ENCODE results near the gene GABRP. TPM values are rescaled to one million over a fixed set of nuclear protein-coding genes. Genes with fewer than 3 reads are reported as not detected.

Gene GABRP
- total RNA-seq, 1 experiment from 2014 or later, result not detected

DNA sequence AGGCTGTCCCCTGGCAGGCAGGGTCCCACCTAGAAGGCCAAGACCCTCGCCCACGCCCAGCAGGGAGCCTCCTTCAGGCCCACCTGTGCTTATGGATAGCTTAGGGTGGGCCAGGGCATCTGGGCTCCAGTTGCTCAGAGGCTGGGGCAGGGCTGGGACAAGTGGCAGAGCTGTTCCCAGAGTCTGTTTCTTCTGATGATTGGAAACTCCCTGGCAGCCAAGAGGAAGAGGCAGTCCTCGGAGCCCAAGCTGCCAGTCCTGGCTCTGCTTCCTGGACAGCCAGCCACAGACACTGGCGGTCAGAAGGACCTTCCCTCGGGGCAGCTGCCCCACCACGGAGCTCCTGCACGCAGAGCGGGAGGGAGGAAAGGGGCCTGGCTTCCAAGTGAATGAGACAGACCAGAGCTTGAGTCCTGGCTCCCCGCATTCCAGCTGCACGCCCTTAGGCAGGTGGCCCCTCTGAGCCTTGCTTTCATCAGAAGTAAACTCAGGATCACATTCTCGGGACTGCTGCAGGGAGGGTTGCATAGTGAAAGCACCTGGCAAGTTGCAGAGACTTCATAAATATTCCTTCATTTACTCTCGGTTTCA, 37.9 kb upstream of the GABRP start:
- Mint-ChIP-seq H3K4me3 (ENCODE audit: unreplicated experiment) (peak overlapping the region; percentile 25), H3K36me3 (ENCODE audit: insufficient read depth, unreplicated experiment) (no peaks in the 10 kb centered on the region), H3K27me3 (ENCODE audit: insufficient read depth, unreplicated experiment) (no peaks in the 10 kb centered on the region), H3K27ac (ENCODE audit: low read depth, unreplicated experiment) (no peak overlapping the region), H3K9me3 (ENCODE audit: unreplicated experiment) (no peaks in the 10 kb centered on the region), H3K4me1 (ENCODE audit: insufficient read depth, unreplicated experiment) (peaks cover 18% of the 10 kb centered on the region)
- ChIA-PET POLR2A (interaction anchor here (0.9 to 6.1 kb wide), 3 partner anchors 10 to 46 kb away, joined by 3 to 49 read pairs (median 17); no protein-coding TSS in a partner anchor), CTCF (interaction anchor here (0.6 to 16.7 kb wide), 43 partner anchors 10 to 597 kb away, joined by 3 to 992 read pairs (median 5); partner anchors contain the start of gene GABRP)
- no TSS peak for BruUV-seq (replicated peaks)
- DNase-seq (ENCODE audit: unreplicated experiment), result peak; percentile 65
- no peak for TF ChIP-seq CTCF (IDR thresholded peaks at IDR 0.05; ENCODE audit: unreplicated experiment)
- intact Hi-C loops (cut with micrococcal nuclease), result loop anchor here (1.0 to 10.0 kb wide), 2 partner anchors 172 to 409 kb away; no protein-coding TSS in a partner anchor

DNA sequence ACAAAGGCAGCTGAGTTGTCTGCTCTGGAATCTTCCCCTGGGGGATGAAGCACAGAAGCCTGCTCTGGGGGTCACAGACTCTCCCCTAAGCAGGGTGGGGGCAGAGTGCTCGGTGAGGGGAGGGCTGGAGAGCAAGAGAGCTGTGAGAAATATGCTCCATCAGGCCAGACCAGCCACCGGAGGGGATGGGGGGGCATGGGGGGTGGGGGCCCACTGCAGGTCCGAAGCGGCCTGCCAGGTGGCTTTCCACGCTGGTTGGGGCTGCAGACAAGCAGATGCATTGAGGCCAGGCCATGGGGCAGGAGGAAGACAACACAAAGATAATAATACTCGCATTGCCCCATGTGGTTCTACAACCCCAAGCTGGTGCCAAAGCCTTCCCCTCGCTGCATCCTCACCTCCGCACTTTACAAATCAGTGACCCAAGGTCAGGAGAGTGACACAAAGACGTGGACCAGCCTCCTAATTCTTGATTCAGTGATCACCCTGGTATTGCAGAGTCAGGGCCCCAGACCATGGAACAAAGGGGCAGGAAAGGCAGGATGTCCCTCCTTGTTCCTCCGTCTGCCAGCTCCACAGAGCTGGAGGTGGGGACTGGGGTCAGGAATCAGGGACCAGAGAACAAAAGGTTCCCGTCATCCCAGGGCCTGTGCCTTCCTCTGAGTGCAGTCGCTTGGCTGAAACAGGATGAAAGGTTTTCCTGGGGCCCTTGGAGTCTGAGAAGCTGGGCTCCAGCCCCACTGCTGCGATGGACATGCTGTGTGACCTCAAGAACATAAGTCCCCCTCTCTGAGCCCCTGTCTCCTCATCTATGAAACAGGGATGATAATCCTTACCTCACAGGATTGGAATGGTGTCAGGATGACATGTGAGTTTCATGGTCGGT, 37.2 kb upstream of the GABRP start:
- intact Hi-C loops (cut with micrococcal nuclease), result loop anchor here (10.0 kb wide), 1 partner anchor 408 kb away; no protein-coding TSS in a partner anchor
- ChIA-PET CTCF (interaction anchor here (0.6 to 16.7 kb wide), 22 partner anchors 9 to 614 kb away, joined by 3 to 992 read pairs (median 12); partner anchors contain the start of gene GABRP), POLR2A (interaction anchor here (0.9 to 6.1 kb wide), 3 partner anchors 9 to 45 kb away, joined by 3 to 49 read pairs (median 17); no protein-coding TSS in a partner anchor)
- no peak for TF ChIP-seq CTCF (IDR thresholded peaks at IDR 0.05; ENCODE audit: unreplicated experiment)
- no TSS peak for BruUV-seq (replicated peaks)
- Mint-ChIP-seq H3K9me3 (ENCODE audit: unreplicated experiment) (no peaks in the 10 kb centered on the region), H3K36me3 (ENCODE audit: insufficient read depth, unreplicated experiment) (no peaks in the 10 kb centered on the region), H3K27me3 (ENCODE audit: insufficient read depth, unreplicated experiment) (no peaks in the 10 kb centered on the region), H3K4me3 (ENCODE audit: unreplicated experiment) (peak overlapping the region; percentile 25), H3K27ac (ENCODE audit: low read depth, unreplicated experiment) (no peak overlapping the region), H3K4me1 (ENCODE audit: insufficient read depth, unreplicated experiment) (peaks cover 20% of the 10 kb centered on the region)
- DNase-seq (ENCODE audit: unreplicated experiment), result no peak

- Mint-ChIP-seq H3K9me3 (ENCODE audit: unreplicated experiment) (no peaks in the 10 kb centered on the region), H3K36me3 (ENCODE audit: insufficient read depth, unreplicated experiment) (no peaks in the 10 kb centered on the region), H3K27ac (ENCODE audit: low read depth, unreplicated experiment) (no peak overlapping the region), H3K27me3 (ENCODE audit: insufficient read depth, unreplicated experiment) (no peaks in the 10 kb centered on the region), H3K4me1 (ENCODE audit: insufficient read depth, unreplicated experiment) (peaks cover 20% of the 10 kb centered on the region), H3K4me3 (ENCODE audit: unreplicated experiment) (no peak overlapping the region)
- DNase-seq (ENCODE audit: unreplicated experiment), result no peak
- ChIA-PET CTCF (interaction anchor here (0.6 to 16.7 kb wide), 7 partner anchors 9 to 613 kb away, joined by 3 to 992 read pairs (median 37); partner anchors contain the start of gene GABRP), POLR2A (interaction anchor here (2.7 to 6.1 kb wide), 2 partner anchors 9 to 44 kb away, joined by 17 to 49 read pairs; no protein-coding TSS in a partner anchor)
- intact Hi-C loops (cut with micrococcal nuclease), result loop anchor here (10.0 kb wide), 1 partner anchor 408 kb away; no protein-coding TSS in a partner anchor
- TF ChIP-seq CTCF (IDR thresholded peaks at IDR 0.05; ENCODE audit: unreplicated experiment), result no peak
- BruUV-seq (replicated peaks), result no TSS peak
Observed at GRCh38 chr5:170746961-170747340, 36.6 kb upstream of the GABRP start.

Measured in MCF 10A (cell line).